Bone marrow (tissue), 2 donors: ENCODE results near the gene PTPRN2.
"Not testable (repeated sequence)": the region's sequence is repeated elsewhere in the genome, so short reads cannot be mapped to it uniquely, and the experiment has no call there.

Source experiments
- DNase-seq, 2 donors: peaks; one replicate each; lab custom pipeline; 2025; lab: John Stamatoyannopoulos, UW

Gene PTPRN2

GRCh38 chr7:158264881-158265742 is 322.5 kb downstream of the PTPRN2 start:
- DNase-seq, result no peak

DNA sequence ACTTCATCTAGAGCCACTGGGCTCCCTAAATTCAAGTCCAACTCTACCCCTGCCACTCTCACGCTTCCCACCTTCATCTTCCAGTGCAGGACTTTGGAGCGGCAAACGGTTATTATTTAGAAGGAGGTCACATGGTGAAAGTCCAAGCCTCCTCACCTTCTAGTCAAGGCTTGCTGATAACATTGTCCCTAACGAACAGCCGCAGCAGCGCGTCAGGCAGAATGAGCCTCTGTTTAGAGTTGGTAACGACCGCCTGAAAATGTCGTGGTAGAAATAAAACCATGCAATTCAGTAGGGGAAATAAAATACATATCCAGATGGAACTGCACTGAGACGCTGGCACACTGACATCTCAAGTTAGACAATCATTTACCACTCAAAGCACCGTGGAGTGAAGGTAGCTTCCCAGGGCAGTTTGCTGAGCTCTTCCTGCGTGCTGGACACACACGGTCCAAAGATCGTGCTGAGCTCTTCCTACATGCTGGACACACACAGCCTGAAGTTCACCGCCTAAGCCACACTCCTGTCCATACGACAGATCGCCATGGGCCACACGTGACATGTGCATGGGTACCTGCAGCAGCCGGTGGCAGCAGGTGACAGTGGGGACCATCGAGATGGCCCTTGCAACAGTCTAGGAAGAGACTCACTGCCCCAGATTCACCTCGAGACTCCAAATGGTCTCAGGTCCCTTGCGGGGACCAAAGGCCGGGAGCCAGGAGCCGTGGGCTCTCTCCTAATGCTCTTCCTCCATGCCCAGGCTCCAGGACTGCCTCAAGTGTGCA is 323.5 kb downstream of the PTPRN2 start:
- no peak for DNase-seq

DNA sequence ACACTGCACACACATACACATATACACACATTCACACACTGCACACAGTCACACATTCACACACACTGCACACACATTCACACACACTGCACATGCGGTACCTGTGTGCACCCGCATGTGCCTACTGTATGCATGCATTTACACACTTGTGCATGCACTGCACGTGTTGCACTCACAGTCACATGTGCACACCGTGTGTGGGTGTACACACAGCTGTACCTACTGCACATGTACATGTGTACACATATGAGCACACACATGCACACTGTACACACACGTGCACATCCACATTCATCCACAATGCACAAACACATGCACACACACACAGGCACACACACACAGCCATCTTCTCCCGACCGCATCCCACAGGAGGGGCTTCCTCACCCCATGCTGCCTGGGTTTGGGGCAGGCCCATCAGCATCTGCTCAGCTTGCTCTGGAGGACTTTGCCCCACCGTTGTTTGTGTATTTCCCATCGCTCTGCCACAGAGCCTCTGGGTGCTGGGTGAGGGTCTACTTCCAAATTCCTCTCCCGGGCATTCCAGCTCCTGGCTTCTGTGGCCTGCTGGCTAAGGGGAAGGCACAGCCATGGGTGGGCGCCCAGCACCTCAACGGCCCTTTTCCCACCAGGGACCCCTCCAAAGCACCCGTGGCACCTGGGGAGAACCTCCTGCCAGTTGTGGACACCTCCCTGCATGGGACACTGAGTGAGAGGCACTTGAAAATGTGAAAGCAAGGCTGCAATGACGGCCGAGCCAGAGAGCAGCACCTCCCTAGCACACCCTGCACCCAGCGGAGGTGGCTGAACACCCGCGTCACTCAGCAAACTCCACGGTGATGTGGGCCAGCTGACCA is 324.3 kb downstream of the PTPRN2 start:
- DNase-seq, result no peak

GRCh38 chr7:158262284-158263109 is 325.1 kb downstream of the PTPRN2 start:
- DNase-seq, result no peak

GRCh38 chr7:158261362-158262235 is 326.0 kb downstream of the PTPRN2 start:
- no peak for DNase-seq

DNA sequence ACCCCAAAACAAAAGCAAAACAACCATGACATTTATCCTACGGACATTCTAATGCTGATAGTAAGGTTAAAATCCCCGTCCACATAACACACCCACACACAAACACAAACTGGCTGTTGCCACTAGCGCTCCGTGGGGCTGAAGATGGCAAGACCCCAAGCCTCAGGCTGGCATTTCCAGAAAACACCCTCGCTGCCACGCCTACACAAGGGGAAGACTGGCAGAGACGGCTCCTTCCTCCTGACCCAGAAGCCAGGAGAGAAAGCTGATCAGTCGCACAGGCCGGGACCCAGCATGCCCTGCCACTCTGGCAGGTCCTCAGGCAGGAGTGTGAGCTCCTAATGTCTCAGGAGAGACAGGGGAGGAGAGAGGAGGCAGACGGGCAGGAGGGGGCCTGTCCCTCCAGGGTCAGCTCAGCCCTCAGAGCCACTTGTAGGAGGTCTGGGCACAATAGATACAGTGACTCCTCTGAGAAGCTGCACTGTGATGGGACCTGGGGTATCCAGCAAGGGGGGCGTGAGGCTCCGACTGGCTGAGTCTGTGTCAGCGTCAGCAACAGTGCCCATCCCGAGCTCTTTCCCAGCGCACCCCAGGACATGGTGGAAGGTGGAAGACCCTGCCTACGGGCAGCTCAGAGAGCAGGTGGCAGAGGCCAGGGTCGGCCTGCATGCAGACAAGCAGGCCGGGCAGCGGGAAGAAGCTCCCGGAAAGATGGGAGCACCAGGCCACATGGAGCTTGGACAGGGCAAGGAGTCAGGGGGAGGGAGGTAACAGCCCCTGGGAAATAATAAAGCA is 326.9 kb downstream of the PTPRN2 start:
- no peak for DNase-seq

- DNase-seq, result no peak
Measured at GRCh38 chr7:158259671-158260418, 327.8 kb downstream of the PTPRN2 start.

DNA sequence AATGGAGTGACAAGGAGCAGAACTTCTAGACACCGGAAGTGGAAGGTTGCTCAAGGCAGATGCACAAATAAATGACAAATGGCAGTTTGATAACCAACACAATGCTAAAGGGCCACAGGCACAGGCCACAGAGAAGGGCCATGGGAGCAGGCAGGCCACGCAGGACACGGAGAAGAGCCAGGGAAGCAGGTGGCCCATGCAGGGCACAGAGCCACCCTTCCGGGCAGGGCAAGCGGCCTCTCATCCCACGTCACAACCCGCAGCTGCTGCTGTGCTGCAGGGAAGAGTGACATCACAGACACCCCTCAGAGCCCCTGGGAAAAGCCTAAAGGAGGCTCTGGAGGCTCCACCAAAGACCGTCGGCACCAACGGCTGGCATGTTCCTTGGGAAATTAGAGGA is 328.5 kb downstream of the PTPRN2 start:
- DNase-seq, result no peak

DNA sequence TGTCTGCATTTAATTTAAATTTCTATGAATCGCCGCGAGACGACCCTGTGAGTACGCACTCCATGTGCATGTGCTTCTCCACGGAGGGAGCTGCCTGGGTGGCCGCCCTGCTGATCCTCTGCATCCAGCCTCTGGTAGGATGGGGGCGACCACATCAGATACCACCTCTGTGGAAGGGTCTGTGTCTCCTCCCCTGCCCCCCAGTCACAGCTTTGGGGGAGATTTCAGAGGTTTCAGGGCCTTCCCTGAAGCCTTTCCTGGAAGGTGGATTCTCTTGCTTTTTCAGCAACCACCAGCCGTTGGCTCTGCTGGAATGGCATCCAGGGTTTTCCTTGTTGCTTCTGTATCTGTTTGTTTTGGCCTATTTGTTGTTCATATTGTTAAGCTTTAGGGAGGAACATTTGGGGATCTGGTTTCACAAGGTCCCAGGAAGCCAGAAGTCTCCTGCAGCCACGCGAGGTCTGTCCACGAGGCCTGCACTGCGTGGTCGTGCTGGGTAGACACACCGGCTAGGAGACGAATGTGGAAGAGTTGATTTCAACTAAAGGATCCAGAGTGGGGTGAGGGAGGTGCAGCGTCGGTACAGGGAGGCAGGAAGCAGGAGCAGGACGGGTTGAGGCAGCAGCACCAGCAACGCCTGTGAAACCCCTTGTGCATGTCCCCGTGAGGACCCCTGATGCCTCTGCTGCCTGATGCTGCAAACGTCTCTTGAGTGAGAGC is 329.1 kb downstream of the PTPRN2 start:
- DNase-seq, result no peak

DNA sequence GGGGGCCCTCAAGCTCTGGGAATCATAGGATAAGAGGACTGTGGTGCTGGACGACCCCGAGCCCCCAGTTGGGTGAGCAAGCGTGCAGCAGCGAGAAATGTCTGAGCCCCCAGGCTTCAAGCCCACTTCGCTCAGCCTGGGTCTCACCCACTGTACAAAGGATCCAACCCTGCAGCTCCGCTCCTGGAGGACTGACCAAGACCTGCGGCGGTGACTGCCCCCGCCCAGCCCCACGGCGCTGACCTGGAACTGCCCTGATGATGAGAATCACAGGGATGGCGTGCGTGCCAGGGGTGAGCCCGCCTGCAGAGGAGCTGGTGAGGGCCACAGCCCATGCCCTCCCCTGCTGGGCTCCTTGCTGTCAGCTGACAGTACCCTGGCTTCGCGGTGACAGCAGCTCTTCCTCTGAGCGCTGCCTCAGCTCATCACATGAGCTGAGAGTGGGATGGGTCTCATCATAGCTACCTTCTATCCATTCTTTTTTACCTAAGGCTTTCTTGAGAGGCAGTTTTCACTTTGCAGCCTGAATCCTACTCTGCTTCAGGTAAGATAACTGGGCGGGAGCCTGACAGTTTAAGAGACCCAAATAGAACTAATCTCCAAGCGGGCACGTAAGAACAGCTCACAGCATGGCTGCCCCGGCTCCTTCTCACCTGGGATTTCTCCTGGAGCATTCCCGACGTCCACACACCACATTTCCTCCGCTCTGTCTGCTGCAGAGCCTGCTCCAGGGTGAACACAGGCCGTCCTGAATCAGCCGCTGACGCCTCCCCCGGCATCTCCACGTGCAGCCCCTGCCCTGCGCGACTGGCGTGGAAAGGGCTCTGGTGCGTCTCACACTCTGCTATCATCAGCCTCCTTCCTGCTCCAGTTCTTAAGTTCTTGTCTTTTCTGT is 329.9 kb downstream of the PTPRN2 start:
- no peak for DNase-seq

DNA sequence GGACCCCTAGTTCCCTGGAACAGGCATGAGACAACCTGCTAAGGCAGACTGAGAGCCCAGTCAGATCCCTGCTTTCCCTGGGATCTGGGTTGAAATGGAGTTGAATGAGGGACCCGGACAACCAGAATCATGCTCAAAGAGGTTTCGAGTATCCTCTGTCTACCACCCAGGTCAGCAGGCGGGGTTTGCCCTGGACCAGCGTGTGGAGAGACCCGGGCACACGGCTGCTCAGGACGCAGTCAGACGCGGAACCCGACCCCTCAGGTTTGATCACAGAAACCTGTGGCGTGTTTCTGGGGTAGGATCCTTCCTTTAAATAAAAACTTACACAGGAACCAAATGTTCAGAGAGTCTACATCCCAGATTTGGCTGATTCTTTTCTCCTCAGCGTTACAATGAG is 330.6 kb downstream of the PTPRN2 start:
- no peak for DNase-seq

GRCh38 chr7:158256091-158256816 is 331.4 kb downstream of the PTPRN2 start:
- no peak for DNase-seq

GRCh38 chr7:158255558-158255957 is 332.1 kb downstream of the PTPRN2 start:
- no peak for DNase-seq

DNA sequence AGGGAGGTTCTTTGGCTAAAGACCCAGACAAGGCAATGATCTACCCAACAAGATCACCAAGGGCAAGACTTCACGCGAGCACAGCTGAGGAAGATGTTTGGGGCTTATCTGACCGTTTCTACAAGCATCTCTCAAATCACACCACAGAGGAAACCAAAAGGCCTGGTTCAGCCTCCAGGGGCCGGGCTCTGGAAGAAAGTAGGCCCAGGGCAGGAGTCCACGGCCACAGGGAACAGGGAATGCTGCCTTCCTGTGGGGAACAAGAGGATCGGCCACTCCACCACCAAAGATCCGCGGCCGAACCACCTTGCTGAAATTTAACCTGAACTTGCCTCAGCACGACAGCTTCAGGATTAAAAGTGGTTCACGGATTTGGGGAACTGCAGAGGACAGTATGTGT is 332.5 kb downstream of the PTPRN2 start:
- DNase-seq, result no peak

DNA sequence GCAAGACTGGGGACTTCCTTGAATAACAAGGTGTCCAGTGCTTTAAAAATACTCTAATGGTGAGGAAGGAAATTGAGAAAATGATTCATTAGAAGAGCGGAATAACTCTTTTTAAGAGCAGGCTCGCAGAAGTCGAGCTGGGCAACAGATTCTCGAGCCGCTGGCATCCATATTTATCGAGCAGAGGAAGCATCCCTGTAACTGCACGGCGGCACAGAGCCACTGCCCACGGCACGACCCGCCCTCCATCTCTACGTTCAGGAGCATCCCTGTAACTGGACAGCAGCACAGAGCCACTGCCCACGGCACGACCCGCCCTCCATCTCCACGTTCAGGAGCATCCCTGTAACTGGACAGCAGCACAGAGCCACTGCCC is 334.0 kb downstream of the PTPRN2 start:
- not testable (repeated sequence) for DNase-seq
